Keratinocyte (primary cell): ENCODE data around the gene HELZ2. TPM values are rescaled to one million over a fixed set of nuclear protein-coding genes. Genes with fewer than 3 reads are reported as not detected.

Experiments
- DNase-seq: peaks from one replicate; pipeline ENCODE4 v3.0.0-alpha.2; 2011; ENCODE audit warnings: low read depth, missing footprints, low spot score
- FAIRE-seq: peaks from 2 replicates; lab custom pipeline; 2011; peaks lifted over from hg19 to GRCh38; lab: Jason Lieb, UNC
- H2AFZ ChIP-seq: 2 replicates; pipeline ENCODE4 v1.6.0; 2012; ENCODE audit warnings: low read length, control low read depth, inconsistent platforms; ENCODE audit not compliant: control insufficient read depth
- H3K27ac ChIP-seq: 2 replicates; pipeline ENCODE4 v1.5.1; 2011; ENCODE audit warnings: low read length; ENCODE audit not compliant: control insufficient read depth, insufficient read depth
- H3K27me3 ChIP-seq: 3 replicates; pipeline ENCODE4 v1.6.0; 2011; ENCODE audit warnings: low read length; ENCODE audit not compliant: control insufficient read depth, insufficient read depth; ENCODE audit errors: extremely low read depth
- H3K36me3 ChIP-seq, 2 experiments: 2 replicates in 1 of 2; 3 replicates in 1 of 2; pipeline ENCODE4 v1.5.1; 2011; ENCODE audit warnings: low read length in 2 of 2, mild to moderate bottlenecking in 1 of 2; ENCODE audit not compliant: control insufficient read depth in 2 of 2, insufficient read depth in 2 of 2; ENCODE audit errors: extremely low read depth in 1 of 2
- H3K4me1 ChIP-seq: 3 replicates; pipeline ENCODE4 v1.5.1; 2011; ENCODE audit warnings: low read length; ENCODE audit not compliant: control insufficient read depth, insufficient read depth; ENCODE audit errors: extremely low read depth
- H3K4me2 ChIP-seq: 3 replicates; pipeline ENCODE4 v1.6.0; 2011; ENCODE audit warnings: low read depth, low read length; ENCODE audit not compliant: control insufficient read depth, insufficient read depth; ENCODE audit errors: extremely low read depth
- H3K4me3 ChIP-seq, 3 experiments: fragments of 200-600 bp in 1 of 3; sonication (generic) in 1 of 3; 2 replicates in 2 of 3; 3 replicates in 1 of 3; pipeline ENCODE4 v1.5.1; 2011 to 2016; ENCODE audit warnings: low read length in 3 of 3, mild to moderate bottlenecking in 3 of 3, control low read depth in 2 of 3, inconsistent platforms in 1 of 3, low read depth in 1 of 3, mixed read lengths in 1 of 3, mixed run types in 1 of 3, moderate library complexity in 1 of 3; ENCODE audit not compliant: control insufficient read depth in 2 of 3, insufficient read depth in 2 of 3; ENCODE audit errors: extremely low read depth in 1 of 3
- H3K79me2 ChIP-seq: 2 replicates; pipeline ENCODE4 v1.6.0; 2012; ENCODE audit warnings: low read length; ENCODE audit not compliant: control insufficient read depth, insufficient read depth
- H3K9ac ChIP-seq: 3 replicates; pipeline ENCODE4 v1.6.0; 2011; ENCODE audit warnings: low read length; ENCODE audit not compliant: control insufficient read depth, insufficient read depth; ENCODE audit errors: extremely low read depth
- H3K9me1 ChIP-seq: 3 replicates; pipeline ENCODE4 v1.6.0; 2011; ENCODE audit warnings: low read length; ENCODE audit not compliant: control insufficient read depth, insufficient read depth; ENCODE audit errors: extremely low read depth
- H3K9me3 ChIP-seq: 2 replicates; pipeline ENCODE4 v1.5.1; 2012; ENCODE audit warnings: low read depth, low read length; ENCODE audit not compliant: control insufficient read depth
- H4K20me1 ChIP-seq: 3 replicates; pipeline ENCODE4 v1.6.0; 2011; ENCODE audit warnings: low read length; ENCODE audit not compliant: control insufficient read depth, insufficient read depth; ENCODE audit errors: extremely low read depth
- EZH2 ChIP-seq: IDR thresholded peaks from one replicate; pipeline ENCODE4 v1.6.1; 2012; ENCODE audit warnings: inconsistent platforms, mild to moderate bottlenecking, low read length, moderate library complexity
- dilution Hi-C: fragments of 300-500 bp; cut with MboI; formaldehyde crosslinking; loops from one replicate; pipeline ENCODE4 v1.7.0; 2020; ENCODE audit warnings: low sequenced_read_pairs; ENCODE audit not compliant: extremely low pct_ligation_motif_present
- polyA plus RNA-seq, 5 experiments: library from polyadenylated mRNA; depleted of rRNA in 3 of 5; stranded (reverse) in 3 of 5; stranded (forward) in 1 of 5; unstranded in 1 of 5; fragments of >200 nt; gene quantifications; 1 replicate in 1 of 5; 2 replicates in 3 of 5; 3 replicates in 1 of 5; pipeline versions ENCODE4 v1.2.1 to v1.2.3, GENCODE V29; 2011 to 2012; ENCODE audit warnings: missing spikeins in 2 of 5, low read depth in 1 of 5, low replicate concordance in 1 of 5
- TF ChIP-seq, protein P1 (sequence below), 3 experiments: IDR thresholded peaks in 1 of 3; conservative IDR thresholded peaks in 1 of 3; optimal IDR thresholded peaks in 1 of 3; 2 replicates in 2 of 3; 3 replicates in 1 of 3; pipeline versions ENCODE3 to v1.5.1; 2011; ENCODE audit warnings: low read length in 3 of 3, mild to moderate bottlenecking in 3 of 3, moderate library complexity in 2 of 3, control low read depth in 1 of 3, inconsistent platforms in 1 of 3; ENCODE audit not compliant: insufficient read depth in 2 of 3; ENCODE audit errors: extremely low read depth in 1 of 3

HELZ2 gene
- polyA plus RNA-seq, 1 donor (not counting 4 experiments of a cell fraction or from before 2014, with no cell fraction given), result 14.8 TPM

DNA sequence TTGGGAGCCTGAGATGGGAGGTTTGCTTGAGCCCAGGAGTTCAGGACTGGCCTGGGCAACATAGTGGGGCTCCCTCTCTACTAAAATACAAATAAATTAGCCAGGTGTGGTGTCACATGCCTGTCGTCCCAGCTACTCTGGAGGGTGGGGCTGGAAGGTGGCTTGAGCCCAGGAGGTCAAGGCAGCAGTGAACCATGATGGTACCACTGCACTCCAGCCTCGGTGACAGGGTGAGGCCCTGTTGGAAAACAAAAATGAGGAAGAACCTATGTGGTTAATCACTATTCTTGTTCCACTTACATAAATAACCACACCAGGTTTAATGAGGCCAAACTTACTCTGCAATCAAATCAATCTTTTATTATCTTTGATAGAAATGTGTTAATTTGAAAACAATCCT is 48.1 kb downstream of the HELZ2 start:
- Histone ChIP-seq H3K4me1 (peaks cover 6% of the 10 kb centered on the region), H3K79me2 (peaks cover 20% of the 10 kb centered on the region), H3K36me3 (peaks cover 18 to 32% of the 10 kb centered on the region in 2 experiments), H3K9me1 (no peaks in the 10 kb centered on the region), H3K4me3 (no peak overlapping the region), H3K9ac (no peak overlapping the region), H3K9me3 (peaks cover 6% of the 10 kb centered on the region), H2AFZ (no peak overlapping the region), H3K27me3 (no peaks in the 10 kb centered on the region), H3K4me2 (no peak overlapping the region), H4K20me1 (peaks cover 16% of the 10 kb centered on the region), H3K27ac (no peak overlapping the region)
- dilution Hi-C loops, result no loop called here
- no peak for DNase-seq
- no peak for FAIRE-seq
- TF ChIP-seq, protein P1, sequence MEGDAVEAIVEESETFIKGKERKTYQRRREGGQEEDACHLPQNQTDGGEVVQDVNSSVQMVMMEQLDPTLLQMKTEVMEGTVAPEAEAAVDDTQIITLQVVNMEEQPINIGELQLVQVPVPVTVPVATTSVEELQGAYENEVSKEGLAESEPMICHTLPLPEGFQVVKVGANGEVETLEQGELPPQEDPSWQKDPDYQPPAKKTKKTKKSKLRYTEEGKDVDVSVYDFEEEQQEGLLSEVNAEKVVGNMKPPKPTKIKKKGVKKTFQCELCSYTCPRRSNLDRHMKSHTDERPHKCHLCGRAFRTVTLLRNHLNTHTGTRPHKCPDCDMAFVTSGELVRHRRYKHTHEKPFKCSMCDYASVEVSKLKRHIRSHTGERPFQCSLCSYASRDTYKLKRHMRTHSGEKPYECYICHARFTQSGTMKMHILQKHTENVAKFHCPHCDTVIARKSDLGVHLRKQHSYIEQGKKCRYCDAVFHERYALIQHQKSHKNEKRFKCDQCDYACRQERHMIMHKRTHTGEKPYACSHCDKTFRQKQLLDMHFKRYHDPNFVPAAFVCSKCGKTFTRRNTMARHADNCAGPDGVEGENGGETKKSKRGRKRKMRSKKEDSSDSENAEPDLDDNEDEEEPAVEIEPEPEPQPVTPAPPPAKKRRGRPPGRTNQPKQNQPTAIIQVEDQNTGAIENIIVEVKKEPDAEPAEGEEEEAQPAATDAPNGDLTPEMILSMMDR (optimal IDR thresholded peaks at IDR 0.05 in 1 of 3, IDR thresholded peaks at IDR 0.05 in 1 of 3, conservative IDR thresholded peaks at IDR 0.05 in 1 of 3; ENCODE audit: extremely low read depth in 1 of 3, insufficient read depth in 2 of 3, low read length in 3 of 3), result no peak
- TF ChIP-seq EZH2, result no peak

DNA sequence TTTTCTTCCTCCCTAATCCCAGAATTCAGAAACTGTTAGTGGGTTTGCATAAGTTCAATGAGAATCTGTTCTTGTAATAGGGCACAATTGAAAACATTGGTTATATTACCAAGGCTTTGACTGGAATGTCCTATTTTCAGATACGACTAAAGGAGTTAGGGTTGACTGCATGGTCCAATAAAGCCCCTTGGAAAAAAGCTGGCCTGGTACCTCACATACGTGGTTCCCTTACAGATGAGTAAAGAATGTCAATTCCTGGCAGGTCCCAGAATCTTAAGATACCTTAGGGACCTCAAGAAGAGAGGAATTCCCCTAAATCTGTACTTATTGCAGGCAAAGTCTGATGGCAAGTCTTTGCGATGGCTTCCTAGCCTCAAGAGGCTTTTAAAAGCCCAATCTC is 48.9 kb downstream of the HELZ2 start:
- DNase-seq (no peak), FAIRE-seq (no peak)
- H3K36me3 ChIP-seq, result peaks cover 18 to 31% of the 10 kb centered on the region in 2 experiments
- no peaks in the 10 kb centered on the region for H3K9me1 ChIP-seq
- no peak overlapping the region for H3K4me2 ChIP-seq
- peaks cover 20% of the 10 kb centered on the region for H3K79me2 ChIP-seq
- H3K9me3 ChIP-seq, result peaks cover 6% of the 10 kb centered on the region
- H3K4me1 ChIP-seq, result peaks cover 6% of the 10 kb centered on the region
- dilution Hi-C loops, result no loop called here
- no peak overlapping the region for H3K9ac ChIP-seq
- peaks cover 16% of the 10 kb centered on the region for H4K20me1 ChIP-seq
- no peak overlapping the region for H3K27ac ChIP-seq
- no peak overlapping the region for H3K4me3 ChIP-seq
- TF ChIP-seq EZH2, result no peak
- TF ChIP-seq, protein P1 (optimal IDR thresholded peaks at IDR 0.05 in 1 of 3, IDR thresholded peaks at IDR 0.05 in 1 of 3, conservative IDR thresholded peaks at IDR 0.05 in 1 of 3; ENCODE audit: extremely low read depth in 1 of 3, insufficient read depth in 2 of 3, low read length in 3 of 3), result no peak
- H3K27me3 ChIP-seq, result no peaks in the 10 kb centered on the region
- H2AFZ ChIP-seq, result no peak overlapping the region

Other genes starting within 250 kb of the HELZ2 start
- gene CHRNA4, start 212.9 kb downstream of the HELZ2 start, polyA plus RNA-seq, result not detected in 3 replicates
- gene KCNQ2, start 101.6 kb downstream of the HELZ2 start, polyA plus RNA-seq, result 0.12 TPM in 1 of 3 replicates, not detected in the others
- gene EEF1A2, start 75.2 kb downstream of the HELZ2 start, polyA plus RNA-seq, result 0.12 to 0.77 TPM (median 0.31 TPM) in 3 replicates
- 8.8 to 68.4 TPM (median 16.4 TPM) in 3 replicates for gene PPDPF, start 53.5 kb downstream of the HELZ2 start, polyA plus RNA-seq
- gene PTK6, start 36.9 kb downstream of the HELZ2 start, polyA plus RNA-seq, result 28.5 to 38.9 TPM (median 37.0 TPM) in 3 replicates
- gene SRMS, start 26.5 kb downstream of the HELZ2 start, polyA plus RNA-seq, result 0.10 to 0.32 TPM (median 0.14 TPM) in 3 replicates
- 0.48 to 0.84 TPM (median 0.55 TPM) in 3 replicates for gene FNDC11, start 20.1 kb downstream of the HELZ2 start, polyA plus RNA-seq
- gene GMEB2, start 52.9 kb upstream of the HELZ2 start, polyA plus RNA-seq, result 5.1 to 8.4 TPM (median 6.2 TPM) in 3 replicates
- gene STMN3, start 79.2 kb upstream of the HELZ2 start, polyA plus RNA-seq, result 9.2 to 12.0 TPM (median 10.5 TPM) in 3 replicates
- 7.7 to 12.4 TPM (median 11.2 TPM) in 3 replicates for gene RTEL1, start 84.1 kb upstream of the HELZ2 start, polyA plus RNA-seq
- 51.9 to 151 TPM (median 58.1 TPM) in 3 replicates for gene TNFRSF6B, start 122.4 kb upstream of the HELZ2 start, polyA plus RNA-seq
- 29.7 to 37.4 TPM (median 30.4 TPM) in 3 replicates for gene ARFRP1, start 133.7 kb upstream of the HELZ2 start, polyA plus RNA-seq
- gene ZGPAT, start 133.8 kb upstream of the HELZ2 start, polyA plus RNA-seq, result 7.8 to 13.5 TPM (median 12.2 TPM) in 3 replicates
- 0.60 to 3.5 TPM (median 0.75 TPM) in 3 replicates for gene LIME1, start 162.4 kb upstream of the HELZ2 start, polyA plus RNA-seq
- gene SLC2A4RG, start 165.5 kb upstream of the HELZ2 start, polyA plus RNA-seq, result 18.3 to 33.6 TPM (median 23.5 TPM) in 3 replicates